Esophagus squamous epithelium (tissue), 5 donors: ENCODE results near the gene CRLF1. TPM values are rescaled to one million over a fixed set of nuclear protein-coding genes. Genes with fewer than 3 reads are reported as not detected.

Experiments
- DNase-seq: peaks from one replicate; lab custom pipeline; 2025; lab: John Stamatoyannopoulos, UW
- H3K27ac ChIP-seq, 4 donors: fragments of 200-600 bp; sonication (generic); one replicate each; pipeline ENCODE4 v1.5.1; 2016 to 2019; ENCODE audit warnings: mild to moderate bottlenecking in 1 of 4
- H3K27me3 ChIP-seq, 4 donors: fragments of 200-600 bp; sonication (generic); 1 replicate in 3 of 4; 2 replicates in 1 of 4; pipeline versions ENCODE4 v1.5.1 to v1.6.0; 2017 to 2021; ENCODE audit warnings: antibody characterized with exemption in 1 of 4
- H3K36me3 ChIP-seq, 3 donors: fragments of 200-600 bp; sonication (generic); one replicate each; pipeline ENCODE4 v1.5.1; 2016 to 2019
- H3K4me1 ChIP-seq, 3 donors: fragments of 200-600 bp; sonication (generic); one replicate each; pipeline ENCODE4 v1.5.1; 2017 to 2019
- H3K4me3 ChIP-seq, 4 donors: fragments of 200-600 bp; sonication (generic); 1 replicate in 3 of 4; 2 replicates in 1 of 4; pipeline ENCODE4 v1.5.1; 2016 to 2019; ENCODE audit warnings: mild to moderate bottlenecking in 2 of 4, moderate library complexity in 1 of 4
- H3K9me3 ChIP-seq, 3 donors: fragments of 200-600 bp; sonication (generic); one replicate each; pipeline ENCODE4 v1.5.1; 2016 to 2019
- POLR2A ChIP-seq, 4 donors: fragments of 450-650 bp; IDR thresholded peaks; one replicate each; pipeline ENCODE4 v1.6.1; 2017; ENCODE audit warnings: antibody characterized with exemption in 4 of 4, mild to moderate bottlenecking in 4 of 4, moderate library complexity in 3 of 4
- WGBS, 2 donors: methylation state at CpG; one replicate each; pipeline ENCODE4 v1.1.5; 2018; 5-methylcytosine and 5-hydroxymethylcytosine counted together
- intact Hi-C: fragments of 100-400 bp; cut with DNase I; formaldehyde crosslinking; loops from one replicate; pipeline ENCODE4 v1.15.0; 2022
- total RNA-seq, 4 donors: library from RNA; depleted of rRNA; stranded (reverse); fragments of >200 nt; gene quantifications; one replicate each; pipeline ENCODE4 v1.1.0, GENCODE V29; 2016
- TF ChIP-seq, protein P1 (sequence below), 6 experiments: fragments of 450-650 bp in 4 of 6; fragments of 200-600 bp in 2 of 6; sonication (generic) in 2 of 6; IDR thresholded peaks; one replicate each; pipeline ENCODE4 v1.5.1; 2016 to 2019; ENCODE audit warnings: antibody characterized with exemption in 6 of 6, mild to moderate bottlenecking in 4 of 6, moderate library complexity in 4 of 6
- donor health status: DM: yes; HTN: yes; CAD: no.

The CRLF1 gene
- total RNA-seq, 4 donors from 2014 or later = 13.2 to 82.6 (median 19.3) TPM

- Histone ChIP-seq H3K27me3 (peaks cover under 1 to 76% (median 12%) of the 10 kb centered on the region in 4 donors), H3K36me3 (no peaks in the 10 kb centered on the region), H3K4me3 (no peak overlapping the region), H3K4me1 (peaks cover 5 to 10% (median 7%) of the 10 kb centered on the region in 3 donors), H3K27ac (no peak overlapping the region), H3K9me3 (no peaks in the 10 kb centered on the region)
- TF ChIP-seq, protein P1, sequence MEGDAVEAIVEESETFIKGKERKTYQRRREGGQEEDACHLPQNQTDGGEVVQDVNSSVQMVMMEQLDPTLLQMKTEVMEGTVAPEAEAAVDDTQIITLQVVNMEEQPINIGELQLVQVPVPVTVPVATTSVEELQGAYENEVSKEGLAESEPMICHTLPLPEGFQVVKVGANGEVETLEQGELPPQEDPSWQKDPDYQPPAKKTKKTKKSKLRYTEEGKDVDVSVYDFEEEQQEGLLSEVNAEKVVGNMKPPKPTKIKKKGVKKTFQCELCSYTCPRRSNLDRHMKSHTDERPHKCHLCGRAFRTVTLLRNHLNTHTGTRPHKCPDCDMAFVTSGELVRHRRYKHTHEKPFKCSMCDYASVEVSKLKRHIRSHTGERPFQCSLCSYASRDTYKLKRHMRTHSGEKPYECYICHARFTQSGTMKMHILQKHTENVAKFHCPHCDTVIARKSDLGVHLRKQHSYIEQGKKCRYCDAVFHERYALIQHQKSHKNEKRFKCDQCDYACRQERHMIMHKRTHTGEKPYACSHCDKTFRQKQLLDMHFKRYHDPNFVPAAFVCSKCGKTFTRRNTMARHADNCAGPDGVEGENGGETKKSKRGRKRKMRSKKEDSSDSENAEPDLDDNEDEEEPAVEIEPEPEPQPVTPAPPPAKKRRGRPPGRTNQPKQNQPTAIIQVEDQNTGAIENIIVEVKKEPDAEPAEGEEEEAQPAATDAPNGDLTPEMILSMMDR (IDR thresholded peaks at IDR 0.05) = no peak
- no peak for TF ChIP-seq POLR2A (IDR thresholded peaks at IDR 0.05)
- intact Hi-C loops = no loop called here
- DNase-seq = no peak
These were observed 11.0 kb upstream of the CRLF1 start for GRCh38 chr19:18617562-18617961.

GRCh38 chr19:18616023-18616422 lies 9.4 kb upstream of the CRLF1 start:
- H3K4me1 ChIP-seq = peaks cover 17 to 25% (median 19%) of the 10 kb centered on the region in 3 donors
- intact Hi-C loops = no loop called here
- no peaks in the 10 kb centered on the region for H3K36me3 ChIP-seq
- H3K27ac ChIP-seq = no peak overlapping the region
- H3K4me3 ChIP-seq = no peak overlapping the region
- TF ChIP-seq, protein P1 (IDR thresholded peaks at IDR 0.05) = no peak
- no peak for TF ChIP-seq POLR2A (IDR thresholded peaks at IDR 0.05)
- no peak for DNase-seq
- H3K9me3 ChIP-seq = no peaks in the 10 kb centered on the region
- peaks cover 14 to 91% (median 21%) of the 10 kb centered on the region in 4 donors for H3K27me3 ChIP-seq
- 79 to 95% methylated on average over 3 of the region's 3 CpGs for WGBS, 2 donors

- DNase-seq = no peak
- H3K27ac ChIP-seq = no peak overlapping the region
- intact Hi-C loops = no loop called here
- peaks cover 30 to 98% (median 37%) of the 10 kb centered on the region in 4 donors for H3K27me3 ChIP-seq
- no peaks in the 10 kb centered on the region for H3K36me3 ChIP-seq
- no peak overlapping the region for H3K4me3 ChIP-seq
- no peaks in the 10 kb centered on the region for H3K9me3 ChIP-seq
- 43% methylated on average over 3 of the region's 23 CpGs; no CpG with 5 or more reads in 1 of the 2 donors for WGBS, 2 donors
- peaks cover 24 to 33% (median 25%) of the 10 kb centered on the region in 3 donors for H3K4me1 ChIP-seq
- TF ChIP-seq POLR2A (IDR thresholded peaks at IDR 0.05) = no peak
- TF ChIP-seq, protein P1 (IDR thresholded peaks at IDR 0.05) = no peak
These were observed 7.1 kb upstream of the CRLF1 start for GRCh38 chr19:18613589-18614234.

DNA sequence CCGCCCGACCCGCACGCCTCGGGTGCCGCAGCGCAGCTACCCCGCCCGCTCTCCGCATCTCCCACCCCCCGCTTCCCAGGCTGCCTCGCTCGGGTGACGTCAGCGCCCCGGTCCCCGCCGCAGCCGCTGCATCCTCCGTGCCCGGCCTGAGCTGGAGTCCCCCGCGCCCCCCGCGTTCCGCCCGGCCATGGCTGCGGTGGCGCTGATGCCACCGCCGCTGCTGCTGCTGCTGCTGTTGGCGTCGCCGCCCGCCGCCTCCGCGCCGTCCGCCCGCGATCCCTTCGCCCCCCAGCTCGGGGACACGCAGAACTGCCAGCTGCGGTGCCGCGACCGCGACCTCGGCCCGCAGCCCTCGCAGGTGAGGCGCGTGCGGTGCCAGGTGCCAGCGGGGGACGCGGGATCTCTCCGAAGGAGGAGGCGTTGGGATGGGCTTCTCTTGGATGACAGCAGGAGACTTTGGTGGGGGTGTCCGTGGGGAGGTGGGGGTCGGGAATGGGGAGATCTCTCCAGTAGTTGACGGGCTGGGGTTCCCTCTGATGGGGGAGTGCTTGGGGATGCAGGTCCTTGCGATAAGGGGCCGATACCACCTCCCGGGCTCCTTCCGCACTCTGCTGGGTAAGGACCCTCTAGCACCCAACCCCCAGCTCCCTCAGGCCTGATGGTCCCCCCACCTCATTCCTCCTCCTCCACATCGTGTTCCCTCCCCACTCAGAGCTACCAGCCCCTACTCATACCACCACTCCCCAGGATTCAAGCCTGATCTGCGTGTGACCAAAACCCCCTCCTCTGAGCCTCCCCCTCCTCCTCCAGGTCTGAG lies 6.4 kb upstream of the CRLF1 start, which contains the start of gene TMEM59L:
Gene TMEM59L (plus strand): TSS at position 99 of the 817 bp plus-strand sequence. CDS start 89 bp downstream, at position 188.
- WGBS, 2 donors = 22 to 33% methylated on average over 5 to 6 of the region's 70 CpGs
- H3K27me3 ChIP-seq = peaks cover 30 to 100% (median 40%) of the 10 kb centered on the region in 4 donors
- H3K4me3 ChIP-seq = peak within 1 kb of the TSS; percentile 18 to 69 (median 36)

More for the DNA sequence above, 6.4 kb upstream of the CRLF1 start, which contains the start of gene TMEM59L:
- no peaks in the 10 kb centered on the region for H3K36me3 ChIP-seq
- no peak for TF ChIP-seq POLR2A (IDR thresholded peaks at IDR 0.05)
- TF ChIP-seq, protein P1 (IDR thresholded peaks at IDR 0.05) = no peak
- no peak for DNase-seq
- no peaks in the 10 kb centered on the region for H3K9me3 ChIP-seq
- intact Hi-C loops = no loop called here
- no peak within 1 kb of the TSS for H3K27ac ChIP-seq
- H3K4me1 ChIP-seq = peaks cover 24 to 38% (median 26%) of the 10 kb centered on the region in 3 donors
